Activated CD8-positive, alpha-beta memory T cell treated with anti-CD3 and anti-CD28 coated beads for 36 hours (primary cell): Measurements from ENCODE around the gene TTYH2. TPM values are rescaled to one million over a fixed set of nuclear protein-coding genes. Genes with fewer than 3 reads are reported as not detected.

Experiments
- CTCF ChIA-PET: fragments of 350-600 bp; sonication (Branson Sonifier 250); formaldehyde crosslinking; loops from one replicate; lab custom pipeline; 2021; ENCODE audit warnings: antibody characterized with exemption; lab: Charles Lee
- POLR2A ChIA-PET: fragments of 350-600 bp; sonication (Branson Sonifier 250); formaldehyde crosslinking; loops from one replicate; lab custom pipeline; 2021; ENCODE audit warnings: antibody characterized with exemption; lab: Charles Lee
- total RNA-seq, 2 experiments: library from RNA; stranded (reverse); gene quantifications; one replicate each; pipeline ENCODE4 v1.2.3, GENCODE V29; 2021

The TTYH2 gene
- total RNA-seq, 2 experiments from 2014 or later = 15.2 to 16.0 TPM

GRCh38 chr17:74210191-74211140 lies 2.9 kb upstream of the TTYH2 start:
- CTCF ChIA-PET = interaction anchor here (1.0 to 1.9 kb wide), 3 partner anchors 11 to 89 kb away, joined by 3 to 8 read pairs (median 6); no protein-coding TSS in a partner anchor
- POLR2A ChIA-PET = no interaction called here

GRCh38 chr17:74211141-74211911 lies 2.0 kb upstream of the TTYH2 start:
- POLR2A ChIA-PET = interaction anchor here (0.6 to 1.0 kb wide), 3 partner anchors 8 to 1017 kb away, joined by 3 read pairs; partner anchors contain the start of gene RPL38
- CTCF ChIA-PET = interaction anchor here (1.0 to 1.6 kb wide), 4 partner anchors 12 to 150 kb away, joined by 3 to 6 read pairs (median 3); partner anchors contain the start of gene BTBD17

GRCh38 chr17:74211912-74212208 lies 1.5 kb upstream of the TTYH2 start:
- CTCF ChIA-PET = interaction anchor here (1.0 to 1.6 kb wide), 4 partner anchors 13 to 149 kb away, joined by 3 to 6 read pairs (median 3); partner anchors contain the start of gene BTBD17
- POLR2A ChIA-PET = interaction anchor here (0.6 to 1.0 kb wide), 3 partner anchors 9 to 1018 kb away, joined by 3 read pairs; partner anchors contain the start of gene RPL38

- CTCF ChIA-PET = interaction anchor here (0.6 to 1.6 kb wide), 9 partner anchors 9 to 1257 kb away, joined by 3 to 7 read pairs (median 4); partner anchors contain the start of genes BTBD17 and RPL38
- POLR2A ChIA-PET = no interaction called here
Observed at GRCh38 chr17:74212209-74212912, 1.0 kb upstream of the TTYH2 start.

- ChIA-PET POLR2A (interaction anchor here (0.9 kb wide), 1 partner anchor 9 kb away, joined by 6 read pairs; no protein-coding TSS in a partner anchor), CTCF (interaction anchor here (1.0 to 1.4 kb wide), 5 partner anchors 10 to 82 kb away, joined by 3 to 7 read pairs (median 6); partner anchors contain the start of gene RPL38)
Observed at GRCh38 chr17:74213861-74214391, 555 bp downstream of the TTYH2 start.

- ChIA-PET POLR2A (no interaction called here), CTCF (interaction anchor here (1.0 kb wide), 1 partner anchor 70 kb away, joined by 3 read pairs; no protein-coding TSS in a partner anchor)
Observed at GRCh38 chr17:74214484-74215341, 1.3 kb downstream of the TTYH2 start.

- ChIA-PET POLR2A (no interaction called here), CTCF (interaction anchor here (0.8 kb wide), 1 partner anchor 59 kb away, joined by 3 read pairs; no protein-coding TSS in a partner anchor)
Observed at GRCh38 chr17:74215342-74215727, 2.0 kb downstream of the TTYH2 start.

GRCh38 chr17:74216505-74216904 lies 3.1 kb downstream of the TTYH2 start:
- ChIA-PET POLR2A (no interaction called here), CTCF (no interaction called here)

GRCh38 chr17:74217037-74217730 lies 3.8 kb downstream of the TTYH2 start:
- ChIA-PET POLR2A (no interaction called here), CTCF (interaction anchor here (1.1 kb wide), 1 partner anchor 67 kb away, joined by 3 read pairs; no protein-coding TSS in a partner anchor)

- CTCF ChIA-PET = interaction anchor here (1.1 kb wide), 1 partner anchor 66 kb away, joined by 3 read pairs; no protein-coding TSS in a partner anchor
Observed at GRCh38 chr17:74217888-74218287, 4.5 kb downstream of the TTYH2 start.

GRCh38 chr17:74218436-74218835 lies 5.1 kb downstream of the TTYH2 start:
- ChIA-PET POLR2A (no interaction called here), CTCF (no interaction called here)

More at GRCh38 chr17:74217888-74218287, 4.5 kb downstream of the TTYH2 start:
- POLR2A ChIA-PET = no interaction called here

- ChIA-PET POLR2A (no interaction called here), CTCF (interaction anchor here (1.0 to 1.2 kb wide), 2 partner anchors 11 to 235 kb away, joined by 3 read pairs; no protein-coding TSS in a partner anchor)
Observed at GRCh38 chr17:74219576-74220133, 6.3 kb downstream of the TTYH2 start.

GRCh38 chr17:74220219-74220618 lies 6.8 kb downstream of the TTYH2 start:
- POLR2A ChIA-PET = no interaction called here
- CTCF ChIA-PET = interaction anchor here (1.0 to 1.2 kb wide), 2 partner anchors 11 to 234 kb away, joined by 3 read pairs; no protein-coding TSS in a partner anchor

- CTCF ChIA-PET = interaction anchor here (1.2 to 1.4 kb wide), 2 partner anchors 8 to 233 kb away, joined by 3 to 4 read pairs; no protein-coding TSS in a partner anchor
Observed at GRCh38 chr17:74220946-74221818, 7.8 kb downstream of the TTYH2 start.

GRCh38 chr17:74222399-74222798 lies 9.0 kb downstream of the TTYH2 start:
- CTCF ChIA-PET = interaction anchor here (1.4 kb wide), 1 partner anchor 10 kb away, joined by 4 read pairs; no protein-coding TSS in a partner anchor
- POLR2A ChIA-PET = interaction anchor here (0.6 kb wide), 1 partner anchor 19 kb away, joined by 3 read pairs; no protein-coding TSS in a partner anchor

More at GRCh38 chr17:74220946-74221818, 7.8 kb downstream of the TTYH2 start:
- POLR2A ChIA-PET = no interaction called here
